Activated naive CD4-positive, alpha-beta T cell treated with anti-CD3 and anti-CD28 coated beads, Interleukin-2, amount 50 U/mL, for 24 hours (primary cell): Measurements from ENCODE around the gene EFHC1.
A peak's percentile ranks its signal among the peaks of the same experiment; 100 is the strongest.
"Not testable (repeated sequence)": the region's sequence is repeated elsewhere in the genome, so short reads cannot be mapped to it uniquely, and the experiment has no call there.

Experiments used
- H3K27ac Mint-ChIP-seq: one replicate; pipeline ENCODE4 v1.8.0; 2021; ENCODE audit warnings: mild to moderate bottlenecking, mixed read lengths
- H3K27me3 Mint-ChIP-seq: one replicate; pipeline ENCODE4 v1.8.0; 2021; ENCODE audit warnings: mixed read lengths
- H3K36me3 Mint-ChIP-seq: one replicate; pipeline ENCODE4 v1.8.0; 2021; ENCODE audit warnings: mixed read lengths
- H3K4me1 Mint-ChIP-seq: one replicate; pipeline ENCODE4 v1.8.0; 2021; ENCODE audit warnings: mixed read lengths
- H3K4me3 Mint-ChIP-seq: one replicate; pipeline ENCODE4 v1.8.0; 2021; ENCODE audit warnings: mild to moderate bottlenecking, mixed read lengths
- H3K9me3 Mint-ChIP-seq: one replicate; pipeline ENCODE4 v1.8.0; 2021; ENCODE audit warnings: mixed read lengths

The EFHC1 gene, protein sequence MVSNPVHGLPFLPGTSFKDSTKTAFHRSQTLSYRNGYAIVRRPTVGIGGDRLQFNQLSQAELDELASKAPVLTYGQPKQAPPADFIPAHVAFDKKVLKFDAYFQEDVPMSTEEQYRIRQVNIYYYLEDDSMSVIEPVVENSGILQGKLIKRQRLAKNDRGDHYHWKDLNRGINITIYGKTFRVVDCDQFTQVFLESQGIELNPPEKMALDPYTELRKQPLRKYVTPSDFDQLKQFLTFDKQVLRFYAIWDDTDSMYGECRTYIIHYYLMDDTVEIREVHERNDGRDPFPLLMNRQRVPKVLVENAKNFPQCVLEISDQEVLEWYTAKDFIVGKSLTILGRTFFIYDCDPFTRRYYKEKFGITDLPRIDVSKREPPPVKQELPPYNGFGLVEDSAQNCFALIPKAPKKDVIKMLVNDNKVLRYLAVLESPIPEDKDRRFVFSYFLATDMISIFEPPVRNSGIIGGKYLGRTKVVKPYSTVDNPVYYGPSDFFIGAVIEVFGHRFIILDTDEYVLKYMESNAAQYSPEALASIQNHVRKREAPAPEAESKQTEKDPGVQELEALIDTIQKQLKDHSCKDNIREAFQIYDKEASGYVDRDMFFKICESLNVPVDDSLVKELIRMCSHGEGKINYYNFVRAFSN

GRCh38 chr6:52419809-52420667, at the start of gene EFHC1:
Gene EFHC1 (plus strand): TSS chr6:52420342. CDS start chr6:52420411, 69 bp downstream.
- H3K27me3 Mint-ChIP-seq: no peaks in the 10 kb centered on the region
- no peaks in the 10 kb centered on the region for H3K36me3 Mint-ChIP-seq
- H3K27ac Mint-ChIP-seq: peak within 1 kb of the TSS; percentile 90
- peaks cover 23% of the 10 kb centered on the region for H3K4me1 Mint-ChIP-seq
- no peak within 1 kb of the TSS for H3K4me3 Mint-ChIP-seq
- no peaks in the 10 kb centered on the region for H3K9me3 Mint-ChIP-seq

DNA sequence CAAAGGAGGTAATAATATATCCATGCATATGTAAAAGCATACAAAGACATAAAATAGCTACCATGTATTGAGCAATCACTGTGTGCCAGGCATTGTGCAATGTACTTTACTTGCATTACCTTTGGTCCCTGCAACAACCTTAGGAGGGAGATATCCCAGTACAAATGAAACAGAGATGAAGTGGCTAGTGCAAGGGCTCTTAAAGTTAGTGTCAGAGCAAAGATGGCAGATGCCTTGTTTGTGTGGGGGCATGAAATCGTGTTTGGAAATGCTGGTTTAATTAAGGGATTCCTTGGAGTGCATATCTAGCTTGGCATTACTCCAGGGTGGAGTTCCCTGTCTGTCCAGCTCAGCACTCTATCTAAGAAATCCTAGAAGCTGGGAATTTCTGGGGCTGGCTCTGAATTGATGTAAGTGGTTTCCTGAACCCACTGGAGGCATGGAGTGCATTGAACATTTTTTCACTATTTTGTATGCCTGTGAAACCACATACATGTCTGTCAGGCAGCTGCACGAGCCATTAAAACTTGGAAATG, 48.4 kb upstream of the EFHC1 start:
- Mint-ChIP-seq H3K9me3 (no peaks in the 10 kb centered on the region), H3K27me3 (no peaks in the 10 kb centered on the region), H3K4me1 (peaks cover 85% of the 10 kb centered on the region), H3K36me3 (peaks cover 26% of the 10 kb centered on the region), H3K27ac (peak overlapping the region; percentile 65), H3K4me3 (no peak overlapping the region)

DNA sequence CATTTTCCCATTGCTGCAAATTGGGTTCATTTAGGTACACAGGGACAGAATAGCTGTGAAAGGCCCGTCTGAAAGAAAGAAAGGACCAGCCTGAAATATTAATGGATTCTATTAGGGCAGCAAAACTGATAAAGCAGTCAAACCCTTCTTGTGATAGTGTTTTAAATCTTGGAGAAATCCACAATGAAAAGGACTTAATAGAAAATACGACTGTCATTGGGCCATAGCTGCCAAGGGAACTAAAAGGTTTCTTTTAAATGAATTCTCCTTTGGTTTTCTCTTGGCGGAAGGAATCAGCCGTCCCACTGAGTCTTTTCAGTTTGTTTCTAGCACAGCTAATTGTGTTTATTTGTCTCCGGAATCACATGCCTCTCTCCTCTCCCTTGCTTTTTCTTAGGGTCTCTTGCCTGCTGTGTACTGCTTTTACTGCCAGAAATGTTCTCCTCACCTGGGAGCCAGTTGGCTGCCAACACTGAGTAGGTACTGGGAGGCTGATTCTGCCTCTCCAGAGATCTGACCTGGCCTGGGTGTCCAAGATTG, 46.9 kb upstream of the EFHC1 start:
- Mint-ChIP-seq H3K27me3 (no peaks in the 10 kb centered on the region), H3K4me1 (peaks cover 85% of the 10 kb centered on the region), H3K36me3 (peaks cover 23% of the 10 kb centered on the region), H3K27ac (peak overlapping the region; percentile 85), H3K4me3 (no peak overlapping the region), H3K9me3 (no peaks in the 10 kb centered on the region)

DNA sequence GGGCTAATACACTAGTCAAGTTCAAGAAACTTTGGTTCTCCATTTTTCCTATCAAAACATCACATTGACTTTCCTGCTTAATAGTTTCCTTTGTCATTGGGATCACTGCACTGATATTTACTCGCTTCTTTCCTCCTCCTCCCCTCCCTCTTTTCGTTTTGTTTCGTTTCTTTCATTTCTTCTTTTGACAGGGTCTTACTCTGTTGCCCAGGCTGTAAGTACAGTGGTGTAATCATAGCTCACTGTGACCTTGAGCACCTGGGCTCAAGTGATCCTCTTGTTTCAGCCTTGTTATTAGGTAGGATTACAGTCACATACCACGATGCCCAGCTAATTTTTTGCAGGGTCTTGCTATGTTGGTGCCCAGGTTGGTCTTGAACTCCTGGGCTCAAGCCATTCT, 45.9 kb upstream of the EFHC1 start:
- H3K4me1 Mint-ChIP-seq: peaks cover 81% of the 10 kb centered on the region
- no peak overlapping the region for H3K4me3 Mint-ChIP-seq
- no peaks in the 10 kb centered on the region for H3K9me3 Mint-ChIP-seq
- peaks cover 22% of the 10 kb centered on the region for H3K36me3 Mint-ChIP-seq
- H3K27me3 Mint-ChIP-seq: no peaks in the 10 kb centered on the region
- H3K27ac Mint-ChIP-seq: peak overlapping the region; percentile 61

GRCh38 chr6:52375780-52376556, 44.2 kb upstream of the EFHC1 start:
- peaks cover 19% of the 10 kb centered on the region for H3K36me3 Mint-ChIP-seq
- H3K4me3 Mint-ChIP-seq: peak overlapping the region; percentile 70
- H3K27ac Mint-ChIP-seq: peak overlapping the region; percentile 84
- H3K9me3 Mint-ChIP-seq: no peaks in the 10 kb centered on the region
- peaks cover 77% of the 10 kb centered on the region for H3K4me1 Mint-ChIP-seq
- no peaks in the 10 kb centered on the region for H3K27me3 Mint-ChIP-seq

GRCh38 chr6:52376763-52377162, 43.4 kb upstream of the EFHC1 start:
- Mint-ChIP-seq H3K36me3 (peaks cover 21% of the 10 kb centered on the region), H3K27me3 (no peaks in the 10 kb centered on the region), H3K4me3 (peak overlapping the region; percentile 75), H3K27ac (peak overlapping the region; percentile 95), H3K4me1 (peaks cover 79% of the 10 kb centered on the region), H3K9me3 (no peaks in the 10 kb centered on the region)

- no peaks in the 10 kb centered on the region for H3K9me3 Mint-ChIP-seq
- H3K4me1 Mint-ChIP-seq: peaks cover 77% of the 10 kb centered on the region
- H3K36me3 Mint-ChIP-seq: peaks cover 25% of the 10 kb centered on the region
- H3K27me3 Mint-ChIP-seq: no peaks in the 10 kb centered on the region
- H3K4me3 Mint-ChIP-seq: peak overlapping the region; percentile 75
- H3K27ac Mint-ChIP-seq: peak overlapping the region; percentile 98
Observed at GRCh38 chr6:52377538-52378221, 42.5 kb upstream of the EFHC1 start.

DNA sequence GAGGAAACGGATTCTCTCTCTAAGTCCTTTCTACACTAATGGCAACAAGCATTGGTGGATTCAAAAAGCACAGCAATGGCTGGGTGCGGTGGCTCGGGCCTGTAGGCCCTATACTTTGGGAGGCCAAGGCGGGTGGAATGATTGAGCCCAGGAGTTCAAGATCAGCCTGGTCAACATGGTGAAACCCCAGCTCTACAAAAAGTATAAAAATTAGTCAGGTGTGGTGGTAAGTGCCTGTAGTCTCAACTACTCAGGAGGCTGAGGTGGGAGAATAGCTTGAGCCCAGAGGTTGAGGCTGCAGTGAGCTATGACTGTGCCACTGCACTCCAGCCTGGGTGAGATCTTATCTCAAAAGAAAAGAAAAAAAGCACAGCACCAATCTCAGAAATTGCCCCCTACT, 38.9 kb upstream of the EFHC1 start:
- Mint-ChIP-seq H3K36me3 (peaks cover 27% of the 10 kb centered on the region), H3K27ac (peak overlapping the region; percentile 55), H3K4me1 (peaks cover 81% of the 10 kb centered on the region), H3K4me3 (peak overlapping the region; percentile 39), H3K9me3 (peaks cover 7% of the 10 kb centered on the region), H3K27me3 (no peaks in the 10 kb centered on the region)

- Mint-ChIP-seq H3K9me3 (peaks cover 7% of the 10 kb centered on the region), H3K27ac (peak overlapping the region; percentile 60), H3K27me3 (no peaks in the 10 kb centered on the region), H3K36me3 (peaks cover 23% of the 10 kb centered on the region), H3K4me3 (no peak overlapping the region), H3K4me1 (peaks cover 74% of the 10 kb centered on the region)
Observed at GRCh38 chr6:52384145-52384766, 35.9 kb upstream of the EFHC1 start.

- Mint-ChIP-seq H3K9me3 (peaks cover 7% of the 10 kb centered on the region), H3K4me1 (peaks cover 78% of the 10 kb centered on the region), H3K36me3 (peaks cover 21% of the 10 kb centered on the region), H3K27me3 (no peaks in the 10 kb centered on the region), H3K4me3 (peak overlapping the region; percentile 23), H3K27ac (peak overlapping the region; percentile 85)
Observed at GRCh38 chr6:52385074-52385473, 35.1 kb upstream of the EFHC1 start.

DNA sequence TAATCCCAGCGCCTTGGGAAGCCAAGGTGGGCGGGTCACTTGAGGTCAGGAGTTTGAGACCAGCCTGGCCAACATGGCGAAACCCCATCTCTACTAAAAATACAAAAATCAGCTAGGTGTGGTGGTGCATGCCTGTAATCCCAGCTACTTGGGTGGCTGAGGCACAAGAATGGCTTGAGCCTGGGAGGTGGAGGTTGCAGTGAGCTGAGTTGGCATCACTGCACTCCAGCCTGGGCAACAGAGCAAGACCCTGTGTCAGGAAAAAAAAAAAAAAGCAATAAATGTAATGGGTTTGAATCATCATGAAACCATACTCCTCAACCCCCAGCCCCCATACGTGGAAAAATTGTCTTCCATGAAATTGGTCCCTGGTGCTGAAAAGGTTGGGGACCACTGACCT, 32.0 kb upstream of the EFHC1 start:
- peaks cover 84% of the 10 kb centered on the region for H3K4me1 Mint-ChIP-seq

DNA sequence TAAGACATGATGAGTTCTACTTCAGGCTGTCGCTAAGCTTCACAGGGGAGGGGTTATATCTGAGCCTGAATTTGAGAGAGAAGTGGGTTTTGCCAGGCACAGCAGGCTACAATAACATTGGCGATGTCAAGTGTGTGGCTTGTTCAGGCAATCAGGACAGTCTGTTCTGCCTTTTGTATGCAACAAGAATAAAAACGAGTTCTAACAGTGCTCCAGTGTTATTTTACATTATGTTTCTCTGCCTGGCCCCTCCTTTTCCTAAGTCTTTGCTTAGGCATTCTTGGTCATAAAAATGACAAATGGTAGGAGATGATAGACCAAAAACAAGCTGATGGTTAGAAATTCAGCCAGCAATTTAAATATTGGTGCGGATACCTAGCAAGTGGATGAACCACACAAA, 31.4 kb upstream of the EFHC1 start:
- Mint-ChIP-seq H3K4me1 (peaks cover 88% of the 10 kb centered on the region), H3K9me3 (peaks cover 5% of the 10 kb centered on the region), H3K27ac (peak overlapping the region; percentile 96), H3K27me3 (no peaks in the 10 kb centered on the region), H3K4me3 (peak overlapping the region; percentile 78), H3K36me3 (peaks cover 15% of the 10 kb centered on the region)

More for the DNA sequence above, 32.0 kb upstream of the EFHC1 start:
- not testable (repeated sequence) for H3K27ac Mint-ChIP-seq, H3K27me3 Mint-ChIP-seq, H3K4me3 Mint-ChIP-seq, H3K9me3 Mint-ChIP-seq
- H3K36me3 Mint-ChIP-seq: peaks cover 15% of the 10 kb centered on the region

DNA sequence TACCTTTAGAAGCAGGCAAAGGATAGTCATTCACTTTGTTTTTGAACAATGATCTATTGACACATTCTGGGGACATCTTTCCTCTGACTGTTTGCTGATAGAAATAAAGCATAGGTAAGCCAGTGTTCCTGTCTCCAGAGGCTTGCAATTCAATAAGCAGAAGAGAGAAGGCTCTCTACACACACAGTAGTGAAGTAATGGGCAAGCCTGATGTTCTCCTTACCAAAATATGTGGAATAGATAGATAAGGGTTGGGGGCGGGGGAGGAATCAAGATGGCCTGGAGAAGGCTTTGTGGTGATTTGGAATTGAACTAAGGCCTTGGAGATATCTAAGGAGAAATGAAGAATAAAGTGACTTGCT, 30.9 kb upstream of the EFHC1 start:
- Mint-ChIP-seq H3K4me1 (peaks cover 88% of the 10 kb centered on the region), H3K27me3 (no peaks in the 10 kb centered on the region), H3K9me3 (no peaks in the 10 kb centered on the region), H3K27ac (peak overlapping the region; percentile 96), H3K36me3 (peaks cover 13% of the 10 kb centered on the region), H3K4me3 (peak overlapping the region; percentile 78)
